Endothelial cell of umbilical vein (primary cell): ENCODE data around the gene TJP3.

Source experiments
- CTCF ChIP-seq, 2 donors: IDR thresholded peaks; 1 replicate in 1 of 2; 2 replicates in 1 of 2; pipeline ENCODE4 v1.5.1; 2011; ENCODE audit warnings: low read length in 2 of 2, mild to moderate bottlenecking in 2 of 2, moderate library complexity in 2 of 2, control low read depth in 1 of 2, inconsistent platforms in 1 of 2, low read depth in 1 of 2; ENCODE audit not compliant: insufficient read depth in 1 of 2; ENCODE audit errors: extremely low read depth in 1 of 2
- JUN ChIP-seq: IDR thresholded peaks from 2 replicates; pipeline ENCODE4 v1.6.1; 2011; ENCODE audit warnings: borderline replicate concordance, low read depth; ENCODE audit not compliant: insufficient read length, insufficient read depth
- MAX ChIP-seq: IDR thresholded peaks from 2 replicates; pipeline ENCODE4 v1.6.1; 2011; ENCODE audit not compliant: insufficient read depth, insufficient read length

- TF ChIP-seq CTCF (IDR thresholded peaks at IDR 0.05; ENCODE audit: extremely low read depth in 1 of 2, insufficient read depth in 1 of 2, low read depth in 1 of 2, low read length in 2 of 2) (no peak), MAX (no peak), JUN (no peak)
Observed at GRCh38 chr19:3773814-3774515, 65.8 kb downstream of the TJP3 start.
